HG02973 (cell line): Measurements from ENCODE around the gene GAGE12G.
"Not testable (repeated sequence)": the region's sequence is repeated elsewhere in the genome, so short reads cannot be mapped to it uniquely, and the experiment has no call there.

Experiments
- ATAC-seq: cut with Tn5 transposase; IDR thresholded peaks from one replicate; pipeline ENCODE4 v1.9.1; 2021; ENCODE audit warnings: moderate library complexity; ENCODE audit not compliant: unreplicated experiment

GAGE12G gene, protein sequence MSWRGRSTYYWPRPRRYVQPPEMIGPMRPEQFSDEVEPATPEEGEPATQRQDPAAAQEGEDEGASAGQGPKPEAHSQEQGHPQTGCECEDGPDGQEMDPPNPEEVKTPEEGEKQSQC

DNA sequence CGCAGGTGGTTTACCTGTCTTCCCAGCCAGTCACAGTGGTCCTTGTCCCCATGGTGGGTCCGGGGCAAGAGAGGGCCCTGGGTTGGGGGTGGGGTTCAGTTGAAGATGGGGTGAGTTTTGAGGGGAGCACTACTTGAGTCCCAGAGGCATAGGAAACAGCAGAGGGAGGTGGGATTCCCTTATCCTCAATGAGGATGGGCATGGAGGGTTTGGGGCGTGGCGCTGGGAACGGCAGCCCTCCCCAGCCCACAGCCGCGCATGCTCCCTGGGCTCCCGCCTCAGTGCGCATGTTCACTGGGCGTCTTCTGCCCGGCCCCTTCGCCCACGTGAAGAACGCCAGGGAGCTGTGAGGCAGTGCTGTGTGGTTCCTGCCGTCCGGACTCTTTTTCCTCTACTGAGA, at the start of gene GAGE12G:
Gene GAGE12G, plus strand, starts transcription at position 301 of the 400 bp plus-strand sequence. CDS start 1,155 bp downstream, outside the sequence.
- ATAC-seq, result not testable (repeated sequence)

DNA sequence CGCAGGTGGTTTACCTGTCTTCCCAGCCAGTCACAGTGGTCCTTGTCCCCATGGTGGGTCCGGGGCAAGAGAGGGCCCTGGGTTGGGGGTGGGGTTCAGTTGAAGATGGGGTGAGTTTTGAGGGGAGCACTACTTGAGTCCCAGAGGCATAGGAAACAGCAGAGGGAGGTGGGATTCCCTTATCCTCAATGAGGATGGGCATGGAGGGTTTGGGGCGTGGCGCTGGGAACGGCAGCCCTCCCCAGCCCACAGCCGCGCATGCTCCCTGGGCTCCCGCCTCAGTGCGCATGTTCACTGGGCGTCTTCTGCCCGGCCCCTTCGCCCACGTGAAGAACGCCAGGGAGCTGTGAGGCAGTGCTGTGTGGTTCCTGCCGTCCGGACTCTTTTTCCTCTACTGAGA, 38.3 kb upstream of the GAGE12G start, which contains the start of gene GAGE12C:
Gene GAGE12C, plus strand, starts transcription at position 301 of the 400 bp plus-strand sequence. CDS start 1,155 bp downstream, outside the sequence.
- not testable (repeated sequence) for ATAC-seq

DNA sequence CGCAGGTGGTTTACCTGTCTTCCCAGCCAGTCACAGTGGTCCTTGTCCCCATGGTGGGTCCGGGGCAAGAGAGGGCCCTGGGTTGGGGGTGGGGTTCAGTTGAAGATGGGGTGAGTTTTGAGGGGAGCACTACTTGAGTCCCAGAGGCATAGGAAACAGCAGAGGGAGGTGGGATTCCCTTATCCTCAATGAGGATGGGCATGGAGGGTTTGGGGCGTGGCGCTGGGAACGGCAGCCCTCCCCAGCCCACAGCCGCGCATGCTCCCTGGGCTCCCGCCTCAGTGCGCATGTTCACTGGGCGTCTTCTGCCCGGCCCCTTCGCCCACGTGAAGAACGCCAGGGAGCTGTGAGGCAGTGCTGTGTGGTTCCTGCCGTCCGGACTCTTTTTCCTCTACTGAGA, 28.8 kb upstream of the GAGE12G start, which contains the start of gene GAGE12D:
Gene GAGE12D, plus strand, starts transcription at position 301 of the 400 bp plus-strand sequence. CDS start 1,155 bp downstream, outside the sequence.
- ATAC-seq, result not testable (repeated sequence)

DNA sequence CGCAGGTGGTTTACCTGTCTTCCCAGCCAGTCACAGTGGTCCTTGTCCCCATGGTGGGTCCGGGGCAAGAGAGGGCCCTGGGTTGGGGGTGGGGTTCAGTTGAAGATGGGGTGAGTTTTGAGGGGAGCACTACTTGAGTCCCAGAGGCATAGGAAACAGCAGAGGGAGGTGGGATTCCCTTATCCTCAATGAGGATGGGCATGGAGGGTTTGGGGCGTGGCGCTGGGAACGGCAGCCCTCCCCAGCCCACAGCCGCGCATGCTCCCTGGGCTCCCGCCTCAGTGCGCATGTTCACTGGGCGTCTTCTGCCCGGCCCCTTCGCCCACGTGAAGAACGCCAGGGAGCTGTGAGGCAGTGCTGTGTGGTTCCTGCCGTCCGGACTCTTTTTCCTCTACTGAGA, 19.2 kb upstream of the GAGE12G start, which contains the start of gene GAGE12E:
Gene GAGE12E, plus strand, starts transcription at position 301 of the 400 bp plus-strand sequence. CDS start 1,155 bp downstream, outside the sequence.
- not testable (repeated sequence) for ATAC-seq

DNA sequence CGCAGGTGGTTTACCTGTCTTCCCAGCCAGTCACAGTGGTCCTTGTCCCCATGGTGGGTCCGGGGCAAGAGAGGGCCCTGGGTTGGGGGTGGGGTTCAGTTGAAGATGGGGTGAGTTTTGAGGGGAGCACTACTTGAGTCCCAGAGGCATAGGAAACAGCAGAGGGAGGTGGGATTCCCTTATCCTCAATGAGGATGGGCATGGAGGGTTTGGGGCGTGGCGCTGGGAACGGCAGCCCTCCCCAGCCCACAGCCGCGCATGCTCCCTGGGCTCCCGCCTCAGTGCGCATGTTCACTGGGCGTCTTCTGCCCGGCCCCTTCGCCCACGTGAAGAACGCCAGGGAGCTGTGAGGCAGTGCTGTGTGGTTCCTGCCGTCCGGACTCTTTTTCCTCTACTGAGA, 9.7 kb upstream of the GAGE12G start, which contains the start of gene GAGE12F:
Gene GAGE12F, plus strand, starts transcription at position 301 of the 400 bp plus-strand sequence. CDS start 1,155 bp downstream, outside the sequence.
- ATAC-seq, result not testable (repeated sequence)

DNA sequence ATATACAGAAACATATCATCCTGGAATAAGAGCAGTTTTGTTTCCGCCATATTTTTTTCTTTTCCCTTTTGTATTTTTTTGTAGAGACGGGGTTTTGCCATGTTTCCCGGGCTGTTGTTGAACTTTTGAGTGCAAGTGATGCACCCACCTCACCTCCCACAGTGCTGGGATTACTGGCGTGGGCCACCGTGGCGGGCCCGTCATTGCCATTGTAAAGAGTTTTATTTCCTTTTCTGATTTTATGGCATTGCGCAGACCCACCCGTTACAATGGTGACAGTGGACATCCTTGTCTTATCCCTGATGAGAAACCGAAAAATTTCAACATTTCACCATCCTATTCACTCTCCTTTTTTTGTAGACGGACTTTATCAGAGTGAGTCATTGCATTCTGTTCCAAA, 1.5 kb upstream of the GAGE12G start:
- not testable (repeated sequence) for ATAC-seq

DNA sequence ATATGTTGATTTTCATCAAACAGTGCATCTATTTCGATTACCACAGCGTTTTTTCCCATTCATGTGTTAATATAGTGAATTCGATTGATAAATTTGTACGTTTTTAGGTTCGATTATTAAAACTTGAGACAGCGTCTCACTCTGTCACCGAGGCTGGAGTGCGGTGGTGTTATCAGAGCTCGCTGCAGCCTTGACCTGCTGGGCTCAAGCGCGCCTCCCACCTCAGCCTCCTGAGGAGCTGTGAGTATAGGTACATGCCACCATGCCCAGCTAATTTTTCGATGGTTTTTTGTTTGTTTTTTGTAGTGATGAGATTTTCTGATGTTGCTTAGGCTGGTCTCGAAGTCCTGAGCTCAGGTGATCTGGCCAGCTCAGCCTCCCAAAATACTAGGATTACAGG, 1.0 kb upstream of the GAGE12G start:
- ATAC-seq, result not testable (repeated sequence)

DNA sequence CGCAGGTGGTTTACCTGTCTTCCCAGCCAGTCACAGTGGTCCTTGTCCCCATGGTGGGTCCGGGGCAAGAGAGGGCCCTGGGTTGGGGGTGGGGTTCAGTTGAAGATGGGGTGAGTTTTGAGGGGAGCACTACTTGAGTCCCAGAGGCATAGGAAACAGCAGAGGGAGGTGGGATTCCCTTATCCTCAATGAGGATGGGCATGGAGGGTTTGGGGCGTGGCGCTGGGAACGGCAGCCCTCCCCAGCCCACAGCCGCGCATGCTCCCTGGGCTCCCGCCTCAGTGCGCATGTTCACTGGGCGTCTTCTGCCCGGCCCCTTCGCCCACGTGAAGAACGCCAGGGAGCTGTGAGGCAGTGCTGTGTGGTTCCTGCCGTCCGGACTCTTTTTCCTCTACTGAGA, 9.4 kb downstream of the GAGE12G start, which contains the start of gene GAGE12H:
Gene GAGE12H, plus strand, starts transcription at position 301 of the 400 bp plus-strand sequence. CDS start 1,155 bp downstream, outside the sequence.
- not testable (repeated sequence) for ATAC-seq

DNA sequence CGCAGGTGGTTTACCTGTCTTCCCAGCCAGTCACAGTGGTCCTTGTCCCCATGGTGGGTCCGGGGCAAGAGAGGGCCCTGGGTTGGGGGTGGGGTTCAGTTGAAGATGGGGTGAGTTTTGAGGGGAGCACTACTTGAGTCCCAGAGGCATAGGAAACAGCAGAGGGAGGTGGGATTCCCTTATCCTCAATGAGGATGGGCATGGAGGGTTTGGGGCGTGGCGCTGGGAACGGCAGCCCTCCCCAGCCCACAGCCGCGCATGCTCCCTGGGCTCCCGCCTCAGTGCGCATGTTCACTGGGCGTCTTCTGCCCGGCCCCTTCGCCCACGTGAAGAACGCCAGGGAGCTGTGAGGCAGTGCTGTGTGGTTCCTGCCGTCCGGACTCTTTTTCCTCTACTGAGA, 19.0 kb downstream of the GAGE12G start, which contains the start of gene GAGE2A:
Gene GAGE2A, plus strand, starts transcription at position 301 of the 400 bp plus-strand sequence. CDS start 1,155 bp downstream, outside the sequence.
- not testable (repeated sequence) for ATAC-seq

DNA sequence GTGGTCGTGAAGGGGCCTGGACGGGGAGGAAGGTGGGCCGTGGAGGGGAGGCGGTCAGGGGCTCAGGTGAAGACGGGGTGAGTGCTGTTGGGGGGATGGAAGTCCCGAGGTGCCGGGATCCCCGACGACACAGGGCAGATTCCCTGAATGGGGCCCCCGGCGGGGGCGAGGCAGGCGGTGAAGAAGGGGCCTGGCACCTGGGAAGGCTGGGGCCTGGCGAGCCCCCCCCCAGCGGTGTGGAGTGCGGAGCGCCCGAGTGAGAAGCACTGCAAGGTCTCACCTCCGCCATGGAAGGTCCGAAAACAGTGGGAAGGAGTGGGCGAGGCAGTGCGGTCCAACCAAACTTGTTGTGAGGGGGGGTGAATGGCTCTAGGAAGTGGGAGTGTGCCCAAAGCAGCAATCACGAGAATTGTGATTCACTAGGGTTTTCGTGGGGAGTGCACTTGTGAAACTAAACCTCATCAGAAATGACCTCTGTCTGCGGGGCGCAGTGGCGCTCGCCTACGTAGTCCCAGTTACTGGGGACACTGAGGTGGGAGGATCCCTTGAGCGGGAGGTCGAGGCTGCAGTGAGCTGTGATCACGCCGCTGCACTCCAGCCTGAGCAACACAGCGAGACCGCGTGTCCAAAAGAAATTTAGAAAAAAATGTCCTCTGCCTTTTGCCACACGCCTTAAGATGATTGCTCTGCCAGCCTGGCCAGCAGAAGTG, 19.7 kb downstream of the GAGE12G start:
- ATAC-seq, result not testable (repeated sequence)

DNA sequence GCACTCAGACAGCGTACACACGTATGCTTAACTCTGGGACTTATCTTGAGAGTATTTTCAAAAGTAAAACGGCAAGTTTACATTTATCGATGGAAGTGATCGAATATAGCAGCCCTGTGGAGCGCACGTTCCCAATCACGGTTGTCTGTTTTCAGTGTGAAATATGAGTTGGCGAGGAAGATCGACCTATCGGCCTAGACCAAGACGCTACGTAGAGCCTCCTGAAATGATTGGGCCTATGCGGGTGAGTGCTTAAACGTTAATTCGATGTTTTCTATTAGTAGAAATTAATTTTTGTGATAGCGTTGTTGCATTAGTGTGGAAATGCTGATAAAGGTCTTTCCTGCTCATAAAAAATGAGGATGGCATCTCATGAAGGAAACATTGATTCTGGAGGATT, 20.3 kb downstream of the GAGE12G start:
- ATAC-seq, result not testable (repeated sequence)

DNA sequence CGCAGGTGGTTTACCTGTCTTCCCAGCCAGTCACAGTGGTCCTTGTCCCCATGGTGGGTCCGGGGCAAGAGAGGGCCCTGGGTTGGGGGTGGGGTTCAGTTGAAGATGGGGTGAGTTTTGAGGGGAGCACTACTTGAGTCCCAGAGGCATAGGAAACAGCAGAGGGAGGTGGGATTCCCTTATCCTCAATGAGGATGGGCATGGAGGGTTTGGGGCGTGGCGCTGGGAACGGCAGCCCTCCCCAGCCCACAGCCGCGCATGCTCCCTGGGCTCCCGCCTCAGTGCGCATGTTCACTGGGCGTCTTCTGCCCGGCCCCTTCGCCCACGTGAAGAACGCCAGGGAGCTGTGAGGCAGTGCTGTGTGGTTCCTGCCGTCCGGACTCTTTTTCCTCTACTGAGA, 28.5 kb downstream of the GAGE12G start, which contains the start of gene GAGE1:
Gene GAGE1, plus strand, starts transcription at position 301 of the 400 bp plus-strand sequence. CDS start 1,155 bp downstream, outside the sequence.
- not testable (repeated sequence) for ATAC-seq

DNA sequence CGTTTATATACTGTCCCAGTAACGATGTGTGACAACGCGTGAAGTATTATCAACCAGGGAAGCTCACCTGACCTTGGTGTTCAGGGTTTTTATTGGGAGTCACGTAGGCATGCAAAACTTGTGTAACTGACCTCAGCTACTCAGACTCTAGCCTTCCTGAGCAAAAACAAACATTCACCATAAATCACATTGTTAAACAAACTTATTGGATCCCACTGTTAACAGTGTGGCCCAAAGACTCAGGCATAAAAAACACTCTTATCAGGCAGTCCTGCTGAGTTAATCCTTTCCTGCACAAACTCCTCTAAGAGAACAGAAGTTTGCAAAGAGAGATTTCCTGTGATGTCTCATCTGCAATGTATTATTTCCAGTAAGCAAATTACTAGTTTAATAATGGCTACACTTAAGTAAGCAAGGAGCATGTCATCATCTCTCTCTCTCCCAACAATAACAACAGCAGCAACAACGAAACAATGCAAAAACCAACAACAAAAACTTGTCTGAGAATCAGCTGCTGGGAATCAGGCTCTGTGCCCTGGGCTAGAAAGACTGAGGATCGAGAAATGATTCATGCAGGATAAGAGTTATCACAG, 40.6 kb downstream of the GAGE12G start:
- ATAC-seq, result no peak

DNA sequence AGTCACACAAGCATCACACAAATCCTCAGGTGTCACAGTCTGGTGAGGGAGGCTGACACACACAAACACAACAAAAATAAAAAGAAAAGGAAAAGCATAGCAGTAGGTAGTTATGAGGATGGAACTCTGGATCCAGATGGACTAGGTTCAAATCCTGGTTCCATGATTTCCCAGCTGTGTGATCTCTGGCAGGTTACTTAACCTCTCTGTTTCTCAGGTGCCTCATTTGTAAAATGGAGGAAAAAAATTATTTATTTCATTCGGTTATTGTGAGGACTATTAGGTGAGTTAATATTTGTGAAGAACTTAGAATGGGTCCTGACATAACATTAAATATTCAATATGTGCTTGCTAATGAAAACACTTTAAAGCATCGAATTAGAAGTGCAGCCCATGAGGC, 48.4 kb downstream of the GAGE12G start:
- ATAC-seq, result no peak
